Pancreas (tissue), 10 donors: ENCODE data around the gene ELP5. TPM values are rescaled to one million over a fixed set of nuclear protein-coding genes. Genes with fewer than 3 reads are reported as not detected.

Experiments used
- ATAC-seq, 4 donors: fragments of 200-7000 bp; cut with Tn5 transposase; one replicate each; pipeline versions ENCODE4 v1.8.0 to v1.9.1; 2020; ENCODE audit warnings: mild to moderate bottlenecking in 4 of 4, moderate library complexity in 4 of 4
- DNase-seq, 6 donors: peaks; one replicate each; pipeline ENCODE4 v3.0.0-alpha.2; 2020
- FAIRE-seq: peaks from 2 replicates; lab custom pipeline; 2012; peaks lifted over from hg19 to GRCh38; lab: Jason Lieb, UNC
- H3K27ac ChIP-seq, 4 donors: fragments of 200-600 bp; sonication (generic); 1 replicate in 3 of 4; 2 replicates in 1 of 4; pipeline versions ENCODE4 v1.5.0 to v1.8.0; 2020
- H3K27me3 ChIP-seq, 4 donors: fragments of 200-600 bp; one replicate each; pipeline ENCODE4 v1.8.0; 2021
- H3K36me3 ChIP-seq, 3 donors: fragments of 200-600 bp; sonication (generic) in 1 of 3; one replicate each; pipeline versions ENCODE4 v1.5.0 to v1.8.0; 2020 to 2021
- H3K4me1 ChIP-seq, 3 donors: fragments of 200-600 bp; one replicate each; pipeline ENCODE4 v1.8.0; 2021
- H3K4me3 ChIP-seq, 4 donors: fragments of 200-600 bp; sonication (generic) in 2 of 4; one replicate each; pipeline versions ENCODE4 v1.5.0 to v1.8.0; 2020 to 2021
- H3K9me3 ChIP-seq, 4 donors: fragments of 200-600 bp; one replicate each; pipeline ENCODE4 v1.8.0; 2021
- WGBS, 2 donors: extraction: QIAGEN DNeasy Blood & Tissue Kit; methylation state at CpG; one replicate each; pipeline ENCODE4 v1.1.7; 2013; 5-methylcytosine and 5-hydroxymethylcytosine counted together
- intact Hi-C, 3 donors: fragments of 100-400 bp; cut with DNase I; formaldehyde crosslinking; loops; one replicate each; pipeline versions ENCODE4 v1.11.1 to v1.14.2; 2022
- polyA plus RNA-seq, 2 donors: library from polyadenylated mRNA; stranded (reverse); fragments of 200-250 nt; gene quantifications; one replicate each; pipeline ENCODE4 v1.2.3, GENCODE V29; 2013
- total RNA-seq, 6 donors: library from RNA; stranded (reverse); fragmentation: NEBNext Ultra II Directional in 4 of 6; extraction: Animal tissue kit (Norgen Biotek cat#: 25700) in 4 of 6; gene quantifications; one replicate each; pipeline versions ENCODE4 v1.2.1 to v1.2.4, GENCODE V29; 2021 to 2023
- TF ChIP-seq, protein P1 (sequence below), 4 donors: fragments of 200-600 bp; sonication (generic) in 3 of 4; IDR thresholded peaks; one replicate each; pipeline versions ENCODE4 v1.5.0 to v1.8.0; 2021; ENCODE audit warnings: antibody characterized with exemption in 4 of 4
- donor health status: healthy with polysubstance abuse.
- donor health status: DM: no; HTN: no; CAD: no; lungs with moderate emphysema.
- donor health status: DM: no; HTN: no; CAD: no.
- donor health status: control.
- donor health status: control.
- donor health status: Bipolar disorder and iron deficiency.
- donor health status: DM: yes; HTN: yes; CAD: no.
- donor health status: DM: no; HTN: no; CAD: no.
- donor health status: DM: no; HTN: no; CAD: no.
- donor health status: DM: yes; HTN: yes; CAD: no.

ELP5 gene
- total and polyA plus RNA-seq, 8 donors: 11.7 to 41.1 (median 19.5) TPM

DNA sequence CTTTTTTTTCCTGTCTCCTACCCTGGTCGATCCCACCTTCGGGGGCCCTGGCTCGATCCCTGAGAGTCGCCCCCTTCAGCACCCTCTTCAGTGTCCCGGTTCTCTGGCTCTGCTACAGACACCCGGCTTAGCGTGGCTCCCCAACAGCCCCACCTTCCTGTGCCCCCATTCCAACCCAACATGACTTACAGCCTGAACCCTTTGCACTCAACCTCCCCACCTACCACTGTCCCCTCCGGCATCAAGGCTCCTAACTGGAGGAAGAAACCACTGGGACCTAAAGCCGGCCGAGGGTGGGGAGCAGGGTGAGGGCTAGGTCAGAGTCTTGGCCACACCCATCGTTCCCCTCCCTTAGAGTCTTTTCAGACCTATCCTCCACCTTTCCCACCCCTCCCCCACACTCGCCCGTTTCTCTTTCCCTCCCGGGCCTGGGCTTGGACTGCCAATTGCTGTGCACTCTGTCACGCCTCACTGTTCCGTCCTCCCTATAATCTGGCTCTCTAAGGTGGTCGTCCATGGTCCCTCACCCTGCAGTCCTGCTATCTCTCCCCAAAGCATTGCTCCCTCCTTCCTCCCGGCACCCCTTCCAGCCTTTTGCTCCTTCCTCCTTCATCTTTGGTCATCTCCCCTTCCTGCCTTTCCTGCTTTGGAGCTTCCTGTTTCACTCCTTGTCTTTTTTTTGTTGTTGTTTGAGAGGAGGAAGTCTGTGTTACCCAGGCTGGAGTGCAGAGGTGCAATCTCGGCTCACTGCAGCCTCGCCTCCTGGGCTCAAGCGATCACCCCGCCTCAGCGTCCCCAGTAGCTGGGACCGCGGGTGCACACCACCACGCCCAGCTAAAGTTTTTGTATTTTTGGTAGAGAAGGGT is 11.2 kb downstream of the ELP5 start:
- intact Hi-C loops: loop anchor here in 1 of 3 donors (10.0 kb wide), 1 partner anchor 52 kb away; the partner anchor contains the start of gene GPS2
- TF ChIP-seq, protein P1, sequence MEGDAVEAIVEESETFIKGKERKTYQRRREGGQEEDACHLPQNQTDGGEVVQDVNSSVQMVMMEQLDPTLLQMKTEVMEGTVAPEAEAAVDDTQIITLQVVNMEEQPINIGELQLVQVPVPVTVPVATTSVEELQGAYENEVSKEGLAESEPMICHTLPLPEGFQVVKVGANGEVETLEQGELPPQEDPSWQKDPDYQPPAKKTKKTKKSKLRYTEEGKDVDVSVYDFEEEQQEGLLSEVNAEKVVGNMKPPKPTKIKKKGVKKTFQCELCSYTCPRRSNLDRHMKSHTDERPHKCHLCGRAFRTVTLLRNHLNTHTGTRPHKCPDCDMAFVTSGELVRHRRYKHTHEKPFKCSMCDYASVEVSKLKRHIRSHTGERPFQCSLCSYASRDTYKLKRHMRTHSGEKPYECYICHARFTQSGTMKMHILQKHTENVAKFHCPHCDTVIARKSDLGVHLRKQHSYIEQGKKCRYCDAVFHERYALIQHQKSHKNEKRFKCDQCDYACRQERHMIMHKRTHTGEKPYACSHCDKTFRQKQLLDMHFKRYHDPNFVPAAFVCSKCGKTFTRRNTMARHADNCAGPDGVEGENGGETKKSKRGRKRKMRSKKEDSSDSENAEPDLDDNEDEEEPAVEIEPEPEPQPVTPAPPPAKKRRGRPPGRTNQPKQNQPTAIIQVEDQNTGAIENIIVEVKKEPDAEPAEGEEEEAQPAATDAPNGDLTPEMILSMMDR (IDR thresholded peaks at IDR 0.05): no peak
- peak overlapping the region; percentile 97 to 99 (median 98) for H3K27ac ChIP-seq
- no peaks in the 10 kb centered on the region for H3K9me3 ChIP-seq
- ATAC-seq (peak; percentile 12 to 55 (median 38)), FAIRE-seq (no peak), DNase-seq (peak; percentile 67 to 84 (median 78))
- no peaks in the 10 kb centered on the region for H3K27me3 ChIP-seq
- H3K4me3 ChIP-seq: peak overlapping the region; percentile 50 to 83 (median 74)
- peaks cover 0 to 9% (median 6%) of the 10 kb centered on the region in 3 donors for H3K4me1 ChIP-seq
- WGBS, 2 donors: 11% methylated on average over 26 of the region's 26 CpGs
- H3K36me3 ChIP-seq: no peaks in the 10 kb centered on the region

DNA sequence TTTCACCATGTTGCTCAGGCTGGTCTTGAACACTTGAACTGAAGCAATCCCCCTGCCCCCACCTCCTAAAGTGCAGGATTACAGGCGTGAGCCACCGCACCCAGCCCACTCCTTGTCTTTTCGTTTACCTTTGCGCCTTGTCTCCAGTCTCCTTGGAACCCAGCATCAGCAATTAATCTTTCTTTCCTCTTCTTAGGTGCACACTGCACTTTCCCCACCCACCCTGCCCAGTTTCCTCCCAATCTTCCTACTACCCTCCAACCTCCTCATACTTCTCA is 11.7 kb downstream of the ELP5 start:
- ATAC-seq: no peak
- intact Hi-C loops: loop anchor here in 1 of 3 donors (10.0 kb wide), 1 partner anchor 51 kb away; the partner anchor contains the start of gene GPS2

DNA sequence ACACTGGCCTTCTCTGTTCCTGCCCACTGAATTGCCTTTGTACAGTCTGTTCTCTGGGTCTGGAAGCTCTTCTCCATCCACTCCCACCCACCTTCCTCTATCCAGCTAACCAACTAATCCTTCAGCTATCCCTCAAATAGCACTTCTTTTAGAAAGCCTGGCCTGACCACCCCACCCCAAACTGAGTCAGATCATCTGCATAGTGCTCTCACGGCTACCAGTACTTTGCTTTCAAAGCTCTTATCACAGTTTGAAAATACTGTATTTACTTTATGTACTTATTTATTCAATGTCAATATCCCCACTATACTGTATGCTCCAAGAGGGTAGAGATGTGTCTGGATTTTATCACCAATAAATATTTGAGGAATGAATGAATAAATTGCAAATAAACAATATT is 14.8 kb downstream of the ELP5 start:
- Histone ChIP-seq H3K9me3 (no peaks in the 10 kb centered on the region), H3K4me3 (no peak overlapping the region), H3K27ac (no peak overlapping the region), H3K27me3 (no peaks in the 10 kb centered on the region), H3K36me3 (no peaks in the 10 kb centered on the region), H3K4me1 (no peaks in the 10 kb centered on the region)
- FAIRE-seq (no peak), ATAC-seq (no peak), DNase-seq (no peak)
- intact Hi-C loops: loop anchor here in 1 of 3 donors (10.0 kb wide), 1 partner anchor 48 kb away; the partner anchor contains the start of gene GPS2
- WGBS, 2 donors: 24 to 32% methylated on average over 1 of the region's 1 CpG
- TF ChIP-seq, protein P1 (IDR thresholded peaks at IDR 0.05): no peak

More for the DNA sequence above, 11.7 kb downstream of the ELP5 start:
- H3K36me3 ChIP-seq: no peaks in the 10 kb centered on the region
- H3K9me3 ChIP-seq: no peaks in the 10 kb centered on the region
- H3K4me3 ChIP-seq: peak overlapping the region in 2 of 4 donors; percentile 68 to 81
- peak overlapping the region in 3 of 4 donors; percentile 97 to 99 (median 99) for H3K27ac ChIP-seq
- DNase-seq: no peak
- WGBS, 2 donors: 56 to 63% methylated on average over 4 of the region's 4 CpGs
- H3K27me3 ChIP-seq: no peaks in the 10 kb centered on the region
- H3K4me1 ChIP-seq: peaks cover 0 to 8% (median 6%) of the 10 kb centered on the region in 3 donors
- TF ChIP-seq, protein P1 (IDR thresholded peaks at IDR 0.05): no peak
- FAIRE-seq: no peak

DNA sequence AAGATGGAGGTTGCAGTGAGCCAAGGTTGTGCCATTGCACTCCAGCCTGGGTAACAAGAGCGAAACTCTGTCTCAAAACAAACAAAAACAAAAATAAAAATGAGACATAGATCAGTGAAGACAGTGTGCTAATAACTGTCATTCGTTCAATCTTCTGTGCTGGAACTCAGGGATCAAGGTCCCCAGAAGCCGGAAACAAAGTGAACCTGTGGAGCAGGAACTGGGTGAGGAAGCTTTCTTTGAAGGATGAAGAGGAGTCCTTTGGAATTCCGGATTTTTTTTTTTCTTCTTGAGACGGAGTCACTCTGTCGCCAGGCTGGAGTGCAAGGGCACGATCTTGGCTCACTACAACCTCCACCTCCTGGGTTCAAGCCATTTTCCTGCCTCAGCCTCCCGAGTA is 27.4 kb downstream of the ELP5 start:
- ATAC-seq (no peak), DNase-seq (no peak), FAIRE-seq (no peak)
- intact Hi-C loops: loop anchor here in 1 of 3 donors (5.0 kb wide), 1 partner anchor 68 kb away; no protein-coding TSS in a partner anchor
- Histone ChIP-seq H3K4me3 (no peak overlapping the region), H3K36me3 (no peaks in the 10 kb centered on the region), H3K4me1 (peaks cover 5 to 14% (median 9%) of the 10 kb centered on the region in 3 donors), H3K27me3 (no peaks in the 10 kb centered on the region), H3K9me3 (no peaks in the 10 kb centered on the region), H3K27ac (no peak overlapping the region)
- TF ChIP-seq, protein P1 (IDR thresholded peaks at IDR 0.05): no peak
- 76 to 80% methylated on average over 8 of the region's 8 CpGs for WGBS, 2 donors
